Ovary (tissue), 3 donors: Measurements from ENCODE around the gene UBE2QL1.

Source experiments
- POLR2A ChIP-seq: fragments of 450-650 bp; IDR thresholded peaks from one replicate; pipeline ENCODE4 v1.6.1; 2017; ENCODE audit warnings: antibody characterized with exemption, mild to moderate bottlenecking, moderate library complexity
- TF ChIP-seq, protein P1 (sequence below), 3 donors: fragments of 450-650 bp in 2 of 3; fragments of 200-600 bp in 1 of 3; IDR thresholded peaks; one replicate each; pipeline versions ENCODE4 v1.5.1 to v1.8.0; 2016 to 2022; ENCODE audit warnings: antibody characterized with exemption in 3 of 3, mild to moderate bottlenecking in 1 of 3
- donor health status: DM: no; HTN: no; CAD: no.

DNA sequence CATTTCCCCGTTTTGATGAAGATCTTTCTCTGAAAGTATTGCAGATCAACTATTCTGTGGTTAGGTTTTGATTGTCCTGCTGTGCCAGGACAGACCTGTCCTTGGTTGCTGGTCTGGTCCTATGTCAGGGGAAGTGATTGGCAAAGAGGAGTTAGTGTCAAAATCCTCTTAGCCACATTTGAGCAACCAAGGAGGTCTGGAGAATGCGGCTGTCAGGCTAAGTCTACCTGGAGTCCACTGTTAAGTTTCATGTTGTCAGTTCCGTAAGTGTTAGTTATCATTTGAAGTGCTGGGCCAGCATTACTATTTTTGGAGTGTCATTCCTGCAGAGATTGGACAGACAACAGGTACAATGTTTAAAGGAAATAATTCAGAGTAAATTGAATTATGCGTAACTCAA is 62.3 kb downstream of the UBE2QL1 start:
- TF ChIP-seq, protein P1, sequence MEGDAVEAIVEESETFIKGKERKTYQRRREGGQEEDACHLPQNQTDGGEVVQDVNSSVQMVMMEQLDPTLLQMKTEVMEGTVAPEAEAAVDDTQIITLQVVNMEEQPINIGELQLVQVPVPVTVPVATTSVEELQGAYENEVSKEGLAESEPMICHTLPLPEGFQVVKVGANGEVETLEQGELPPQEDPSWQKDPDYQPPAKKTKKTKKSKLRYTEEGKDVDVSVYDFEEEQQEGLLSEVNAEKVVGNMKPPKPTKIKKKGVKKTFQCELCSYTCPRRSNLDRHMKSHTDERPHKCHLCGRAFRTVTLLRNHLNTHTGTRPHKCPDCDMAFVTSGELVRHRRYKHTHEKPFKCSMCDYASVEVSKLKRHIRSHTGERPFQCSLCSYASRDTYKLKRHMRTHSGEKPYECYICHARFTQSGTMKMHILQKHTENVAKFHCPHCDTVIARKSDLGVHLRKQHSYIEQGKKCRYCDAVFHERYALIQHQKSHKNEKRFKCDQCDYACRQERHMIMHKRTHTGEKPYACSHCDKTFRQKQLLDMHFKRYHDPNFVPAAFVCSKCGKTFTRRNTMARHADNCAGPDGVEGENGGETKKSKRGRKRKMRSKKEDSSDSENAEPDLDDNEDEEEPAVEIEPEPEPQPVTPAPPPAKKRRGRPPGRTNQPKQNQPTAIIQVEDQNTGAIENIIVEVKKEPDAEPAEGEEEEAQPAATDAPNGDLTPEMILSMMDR (IDR thresholded peaks at IDR 0.05), result no peak
- TF ChIP-seq POLR2A, result no peak
